HT1080 (cell line): ENCODE results near the gene TMEM95. TPM values are rescaled to one million over a fixed set of nuclear protein-coding genes. Genes with fewer than 3 reads are reported as not detected.

Experiments
- DNase-seq: peaks from one replicate; pipeline ENCODE4 v3.0.0-alpha.2; 2015; ENCODE audit warnings: low read depth
- polyA plus RNA-seq, 2 experiments: library from polyadenylated mRNA; depleted of rRNA; stranded (reverse); fragments of >200 nt; gene quantifications; 2 replicates each; pipeline ENCODE4 v1.2.3, GENCODE V29; 2015
- total RNA-seq: library from RNA; depleted of rRNA; stranded (reverse); fragments of >200 nt; shearing (Covaris generic); gene quantifications from 2 replicates; pipeline ENCODE4 v1.2.3, GENCODE V29; 2014; rRNA removed

Gene TMEM95, protein sequence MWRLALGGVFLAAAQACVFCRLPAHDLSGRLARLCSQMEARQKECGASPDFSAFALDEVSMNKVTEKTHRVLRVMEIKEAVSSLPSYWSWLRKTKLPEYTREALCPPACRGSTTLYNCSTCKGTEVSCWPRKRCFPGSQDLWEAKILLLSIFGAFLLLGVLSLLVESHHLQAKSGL
- not detected in 2 replicates for total RNA-seq
- polyA plus RNA-seq (2015; cell fraction: cytosol; rRNA removed), result not detected in 2 replicates
- polyA plus RNA-seq (2015; cell fraction: nucleus; rRNA removed), result not detected in 2 replicates

DNA sequence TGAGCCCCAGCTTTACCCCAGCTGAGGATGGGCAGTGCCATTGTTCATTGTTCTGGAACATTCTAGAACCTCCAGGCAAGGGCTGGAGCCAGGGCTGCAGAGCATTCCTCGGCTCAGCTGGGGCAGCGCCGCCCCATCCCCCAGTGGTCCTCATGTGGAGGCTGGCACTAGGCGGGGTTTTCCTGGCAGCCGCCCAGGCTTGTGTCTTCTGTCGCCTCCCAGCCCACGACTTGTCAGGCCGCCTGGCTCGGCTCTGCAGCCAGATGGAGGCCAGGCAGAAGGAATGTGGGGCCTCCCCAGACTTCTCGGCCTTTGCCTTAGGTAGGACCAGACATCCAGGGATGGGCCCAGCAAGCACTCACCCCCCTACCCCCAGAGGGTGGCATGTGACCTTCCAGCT, at the start of gene TMEM95:
Gene TMEM95, plus strand, starts transcription at position 104 of the 400 bp plus-strand sequence. Its CDS starts 49 bp downstream, at position 153.
- DNase-seq, result no peak

DNA sequence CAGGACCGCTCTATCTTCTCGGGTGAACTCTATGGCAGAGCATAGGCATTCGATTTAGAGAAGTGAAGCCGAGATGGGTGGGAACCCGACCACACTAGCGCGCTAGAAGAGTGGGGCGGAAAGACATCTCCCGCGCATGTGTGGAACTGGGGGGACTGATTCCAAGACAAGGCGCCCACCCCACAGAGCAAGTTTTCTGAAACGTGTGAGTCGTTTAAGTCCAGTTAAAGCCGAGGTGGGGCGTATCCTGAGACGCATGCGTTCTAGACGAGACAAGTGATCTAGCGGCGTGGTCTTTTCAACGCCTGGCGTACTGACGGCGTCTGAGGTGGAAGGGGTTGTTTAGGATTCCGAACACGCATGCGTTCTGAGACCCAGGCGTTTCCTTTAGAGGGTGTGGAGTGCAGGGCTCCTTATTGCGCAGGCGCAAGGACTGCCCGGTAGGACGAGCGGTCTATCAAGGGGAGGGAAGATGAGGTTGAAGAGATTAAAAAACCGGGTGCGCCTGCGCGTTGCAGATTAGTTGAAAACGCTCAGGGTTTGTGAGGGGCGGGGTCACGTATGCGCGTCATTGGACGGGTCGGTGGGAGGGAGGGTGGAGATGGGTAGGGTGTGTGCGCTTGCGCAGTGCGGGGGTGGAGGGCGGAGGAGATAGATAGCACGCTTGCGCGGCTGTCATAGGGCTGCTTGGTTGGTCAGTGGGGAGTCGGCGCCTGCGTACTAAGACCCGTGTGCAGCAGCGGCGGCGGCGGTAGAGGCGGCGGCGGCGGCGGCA, 47.9 kb upstream of the TMEM95 start, which contains the start of gene EIF5A:
Gene EIF5A, plus strand, starts transcription at position 718 of the 775 bp plus-strand sequence. CDS start 2,008 bp downstream, outside the sequence.
- DNase-seq, result peak; percentile 99

DNA sequence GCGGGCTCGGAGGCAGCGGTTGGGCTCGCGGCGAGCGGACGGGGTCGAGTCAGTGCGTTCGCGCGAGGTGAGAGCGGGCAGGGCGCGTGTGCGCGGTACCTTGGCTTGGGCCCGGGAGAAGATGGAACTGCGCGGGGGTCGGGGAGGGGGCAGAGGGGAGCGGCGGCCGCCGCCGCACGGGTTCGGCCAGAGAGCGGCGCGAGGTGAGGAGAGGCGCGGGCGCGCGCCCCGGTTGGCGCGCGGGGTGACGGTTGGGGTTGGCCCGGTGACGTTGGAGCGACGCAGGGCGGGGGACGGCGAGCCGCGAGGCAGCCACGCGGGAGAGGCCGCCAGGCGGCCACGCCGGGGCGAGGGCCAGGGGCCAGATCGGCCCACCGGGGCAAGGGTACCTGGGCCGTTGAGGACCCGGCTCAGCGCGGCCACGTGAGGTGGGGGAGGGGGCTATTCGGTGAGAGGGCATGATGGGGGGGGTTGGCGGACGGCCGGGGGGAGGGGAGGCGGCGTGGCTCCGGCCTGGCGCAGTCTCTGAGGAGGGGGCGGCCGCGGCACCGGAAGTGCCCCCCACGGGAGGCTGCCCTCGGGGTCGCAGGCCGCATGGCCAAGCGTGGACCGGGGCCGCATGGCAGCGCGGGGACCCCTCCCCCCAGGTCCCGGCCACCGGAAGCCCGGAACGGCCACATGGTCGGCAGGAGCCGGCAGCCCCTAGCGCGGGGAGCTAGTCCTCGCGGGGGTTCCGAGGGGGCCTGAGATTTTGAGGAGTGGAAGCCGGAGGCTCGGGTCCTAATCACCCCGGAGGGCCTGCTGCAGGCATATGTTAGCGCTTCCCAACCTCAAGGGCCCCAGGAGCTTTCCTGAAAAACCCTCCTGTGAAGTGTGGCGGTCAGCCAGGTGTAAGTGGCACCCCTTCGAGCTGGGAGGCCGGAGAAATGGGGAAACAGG, 47.0 kb upstream of the TMEM95 start:
- DNase-seq, result peak; percentile 23

DNA sequence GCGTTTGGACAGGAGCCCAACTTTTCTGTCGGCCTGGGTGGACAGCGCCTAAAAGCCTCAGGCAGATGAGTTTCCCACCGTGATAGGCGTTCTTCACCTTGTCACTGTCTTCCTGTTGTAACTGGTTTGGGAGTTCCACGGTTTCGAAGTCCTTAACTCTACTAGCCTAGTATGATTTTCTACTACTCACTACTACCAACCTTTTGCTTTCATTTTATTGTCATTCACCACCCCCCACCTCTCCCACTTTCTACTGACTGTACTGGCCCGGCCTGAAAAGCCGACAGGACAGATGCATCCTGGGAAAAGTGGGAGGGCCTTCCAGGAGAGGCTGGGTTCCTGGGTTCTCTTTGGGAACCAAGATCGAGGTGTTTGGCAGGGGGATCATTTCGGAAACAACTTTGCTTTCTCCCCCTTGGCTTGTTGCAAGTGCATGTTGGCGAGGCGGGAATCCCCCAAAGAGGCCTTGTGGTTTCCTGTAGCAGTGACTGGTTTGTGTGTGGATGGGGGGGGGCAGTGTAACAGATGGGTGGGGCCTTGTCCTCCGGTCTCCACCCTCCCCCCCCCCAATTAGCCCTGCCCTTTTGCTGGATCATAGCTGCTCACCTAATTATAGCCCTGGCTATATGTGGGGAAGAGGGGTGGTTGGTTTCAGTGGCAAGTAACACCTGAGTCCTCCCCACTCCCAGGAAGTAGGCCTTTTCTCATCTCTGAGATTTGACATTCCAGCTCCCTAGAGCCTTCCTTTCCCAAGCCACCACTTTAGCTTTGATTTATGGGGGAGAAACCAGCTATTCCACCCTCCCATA, 46.1 kb upstream of the TMEM95 start:
- DNase-seq, result peak; percentile 82

DNA sequence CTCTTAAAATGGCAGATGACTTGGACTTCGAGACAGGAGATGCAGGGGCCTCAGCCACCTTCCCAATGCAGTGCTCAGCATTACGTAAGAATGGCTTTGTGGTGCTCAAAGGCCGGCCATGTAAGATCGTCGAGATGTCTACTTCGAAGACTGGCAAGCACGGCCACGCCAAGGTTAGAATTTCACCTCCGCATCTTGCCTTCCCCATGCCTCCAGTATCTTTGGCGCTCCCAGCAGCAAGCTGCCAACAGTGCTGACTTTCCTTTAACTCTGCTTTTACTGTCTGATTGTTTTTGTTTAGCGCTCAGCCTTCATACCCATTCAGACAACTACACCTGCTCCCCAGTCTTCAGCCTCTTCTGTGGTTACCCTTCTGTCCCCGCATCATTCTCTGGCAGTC, 45.3 kb upstream of the TMEM95 start:
- no peak for DNase-seq

- DNase-seq, result no peak
Measured at GRCh38 chr17:7311110-7311705, 43.7 kb upstream of the TMEM95 start.

DNA sequence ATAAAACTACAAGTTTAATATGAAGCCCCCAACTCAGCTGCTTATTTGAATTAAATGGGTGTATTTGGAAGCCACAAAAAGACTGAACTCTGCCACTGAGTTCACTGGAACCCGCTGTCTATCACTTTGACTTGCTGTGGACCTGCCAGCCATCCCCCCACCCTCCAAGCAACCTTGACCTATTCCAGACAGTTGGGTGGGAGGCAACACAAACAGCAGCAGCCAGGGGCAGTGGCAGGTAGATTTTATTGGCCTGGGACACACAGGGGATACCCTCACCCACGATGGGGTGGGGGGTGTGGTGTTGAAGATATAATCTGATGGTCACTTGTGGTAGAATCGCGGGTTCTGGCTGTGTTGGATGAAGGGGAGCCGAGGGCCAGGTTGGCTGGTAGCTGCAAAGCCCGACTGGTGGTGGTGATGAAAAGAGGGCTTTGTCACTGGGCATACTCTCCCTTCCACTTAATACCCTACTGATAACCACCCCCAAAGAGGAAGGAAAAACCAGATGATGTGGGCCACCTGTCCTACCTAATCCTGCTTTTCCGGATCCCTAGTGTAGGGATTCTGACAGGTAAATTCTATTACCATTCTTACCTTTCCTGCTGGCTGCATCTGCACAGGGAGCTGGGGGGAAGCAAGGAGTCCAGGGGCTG, 42.4 kb upstream of the TMEM95 start:
- no peak for DNase-seq

DNA sequence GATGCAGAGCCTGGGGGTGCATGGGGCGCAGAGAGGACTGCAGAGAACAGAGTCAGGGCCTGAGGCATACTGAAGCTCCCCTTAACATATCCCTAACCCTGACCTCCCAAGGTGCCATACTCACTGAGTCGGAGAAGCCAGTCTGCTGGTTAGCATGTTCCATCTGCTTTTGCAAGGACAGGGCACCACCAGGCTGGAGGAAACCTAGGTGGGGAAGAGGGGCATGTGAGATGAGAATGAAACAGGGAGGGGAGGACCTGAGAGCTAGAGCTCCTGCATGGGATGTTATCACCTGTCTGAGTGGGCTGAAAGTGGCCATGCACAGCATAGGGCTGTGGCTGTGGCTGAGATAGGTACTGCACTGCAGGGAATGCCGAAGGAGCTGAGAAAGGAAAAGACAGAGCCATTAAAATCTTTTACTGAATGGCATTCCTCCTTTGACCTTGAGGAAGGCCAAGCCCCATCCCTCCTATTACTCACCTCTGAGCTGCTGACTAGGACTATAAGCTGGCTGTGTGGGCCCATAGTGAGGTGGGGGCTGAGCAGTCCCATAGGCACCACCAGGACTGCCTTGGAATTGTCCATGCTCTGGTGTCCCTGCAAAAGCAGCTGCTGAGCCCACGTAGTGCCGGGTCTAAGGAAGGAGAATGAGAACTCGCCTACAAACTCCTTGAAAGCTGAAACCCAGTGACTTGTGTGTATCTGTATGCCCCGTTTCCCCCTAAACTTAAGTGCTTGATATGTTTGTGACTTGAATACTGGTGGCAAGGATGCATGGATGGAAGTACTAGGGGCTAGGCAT, 41.7 kb upstream of the TMEM95 start:
- DNase-seq, result peak; percentile 58

- DNase-seq, result peak; percentile 45
Measured at GRCh38 chr17:7313890-7314718, 40.9 kb upstream of the TMEM95 start.

- DNase-seq, result peak; percentile 87
Measured at GRCh38 chr17:7314719-7315569, 40.0 kb upstream of the TMEM95 start, which contains the start of gene GPS2. TSS of gene GPS2 (minus strand) at chr17:7315360. CDS start at chr17:7315052, 308 bp downstream.

DNA sequence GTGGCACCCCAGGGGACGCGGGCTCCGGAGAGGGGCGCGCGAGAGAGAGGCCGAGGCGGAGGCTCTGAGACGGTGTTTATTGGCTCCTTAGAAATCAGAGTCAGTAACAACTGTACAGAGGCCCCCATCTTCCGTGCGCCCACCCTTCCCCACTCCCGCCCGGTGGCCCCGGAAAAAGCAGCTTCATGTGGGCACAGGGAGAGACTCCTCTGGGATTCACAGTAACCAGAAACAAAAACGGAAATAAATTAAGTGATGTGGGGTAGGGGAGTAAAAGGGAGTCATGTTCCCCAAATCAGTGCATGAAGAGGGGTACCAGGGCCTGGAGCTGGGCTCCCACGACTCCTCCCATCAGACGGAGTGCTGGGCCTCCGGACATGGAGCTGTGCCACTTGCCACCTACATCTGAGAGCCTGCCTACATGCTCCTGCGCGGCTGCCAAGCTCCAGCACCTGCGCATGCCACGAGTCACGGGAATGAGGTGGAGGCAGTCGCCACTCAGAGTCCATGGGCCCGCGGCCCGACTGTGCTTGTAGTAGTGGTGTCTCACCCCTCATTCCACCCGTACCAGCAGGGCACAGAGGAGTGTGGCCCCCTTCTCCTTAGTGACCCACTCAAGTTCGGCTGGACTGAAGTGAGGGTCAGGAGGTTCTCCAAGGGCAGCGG, 39.3 kb upstream of the TMEM95 start:
- no peak for DNase-seq

DNA sequence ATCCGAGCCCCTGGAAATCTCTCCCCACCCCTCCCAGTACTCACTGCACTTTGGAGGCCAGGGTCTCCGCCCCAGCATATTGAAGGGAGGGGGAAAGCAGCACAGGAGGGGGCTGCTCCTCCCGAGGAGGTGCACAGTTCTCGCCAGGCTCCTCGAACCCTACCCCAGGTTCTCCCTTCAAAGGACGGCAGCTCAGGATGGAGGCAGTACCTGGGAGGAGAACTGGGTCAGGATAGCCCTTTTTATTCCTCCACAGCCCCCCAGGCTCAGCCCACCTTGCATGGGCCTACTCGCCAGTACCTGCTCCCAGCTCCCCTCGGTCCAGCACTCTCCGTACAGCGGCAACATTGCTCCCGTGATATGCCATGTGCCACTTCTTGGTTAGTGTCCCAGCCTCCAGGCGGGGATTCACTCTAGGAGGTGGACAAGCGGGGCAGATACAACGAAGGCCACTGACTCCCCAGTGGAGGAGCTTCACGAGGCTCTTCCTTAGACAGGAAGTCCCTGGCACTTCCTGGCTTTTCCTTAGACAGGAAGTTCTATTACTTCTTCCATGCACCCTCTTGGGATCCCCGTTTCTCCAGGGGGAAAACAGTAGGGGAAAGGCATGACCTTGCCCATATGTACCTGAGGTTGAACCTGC, 37.7 kb upstream of the TMEM95 start:
- no peak for DNase-seq

DNA sequence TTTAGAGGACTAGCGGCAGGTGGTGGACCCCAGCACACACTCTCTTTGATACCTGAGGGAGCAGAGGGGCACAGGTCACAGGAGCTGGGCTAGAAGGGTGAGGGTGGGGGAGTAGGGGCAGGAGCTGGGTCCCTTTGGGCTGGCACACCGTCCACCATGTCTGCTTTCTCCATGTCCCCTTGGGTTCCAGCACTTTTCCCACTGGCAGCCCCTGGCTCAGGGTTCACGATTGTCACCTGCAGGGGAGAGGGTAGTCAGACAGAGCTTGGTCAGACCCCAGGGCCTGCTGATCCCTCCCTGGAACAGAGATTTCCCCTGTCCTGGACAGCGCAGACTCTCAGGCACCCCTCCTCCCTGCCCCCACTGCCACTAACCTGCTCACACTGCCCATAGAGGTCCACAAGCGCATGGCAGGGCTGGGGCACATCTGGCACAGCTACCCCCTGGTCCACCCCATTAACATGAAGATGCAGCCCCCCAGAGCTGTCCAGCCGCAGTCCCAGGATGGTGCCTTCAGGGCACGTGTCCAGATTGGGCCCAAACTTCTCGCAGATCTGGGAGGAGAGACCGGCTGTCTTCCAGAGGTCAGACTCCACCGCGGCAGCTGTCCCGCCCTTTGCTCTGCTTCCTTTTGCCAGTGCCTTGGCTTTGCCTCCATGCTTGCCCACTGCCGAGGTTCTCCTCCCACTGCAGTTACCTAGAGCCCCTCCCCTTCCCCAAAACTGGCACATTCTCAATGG, 36.7 kb upstream of the TMEM95 start:
- DNase-seq, result no peak

GRCh38 chr17:7321466-7321865, 33.5 kb upstream of the TMEM95 start:
- no peak for DNase-seq
